GM21619 (cell line): ENCODE measurements around the gene CTNNBL1.
A peak's percentile ranks its signal among the peaks of the same experiment; 100 is the strongest.
"Not testable (repeated sequence)": the region's sequence is repeated elsewhere in the genome, so short reads cannot be mapped to it uniquely, and the experiment has no call there.

Source experiments
- ATAC-seq: cut with Tn5 transposase; IDR thresholded peaks from one replicate; pipeline ENCODE4 v1.9.1; 2021; ENCODE audit not compliant: unreplicated experiment

CTNNBL1 gene

DNA sequence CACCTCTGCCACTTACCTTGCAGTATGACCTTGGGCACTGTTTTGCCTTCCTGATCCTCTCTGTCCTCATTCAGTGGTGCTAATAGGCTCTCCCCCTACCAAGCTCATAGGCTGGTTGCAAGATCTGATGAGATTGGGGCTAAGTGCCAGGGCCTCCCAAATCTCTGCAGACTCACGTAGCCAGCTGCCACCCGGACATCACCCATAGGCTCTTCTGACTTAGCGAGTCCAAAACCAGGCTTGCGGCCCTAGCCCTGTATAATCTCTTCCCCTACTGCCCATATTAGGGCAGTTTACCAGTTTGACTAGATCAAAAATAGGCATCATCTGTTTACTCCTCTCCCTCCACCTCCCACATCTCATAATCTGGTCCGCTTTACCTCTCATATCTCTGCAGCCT, 154.9 kb downstream of the CTNNBL1 start:
- no peak for ATAC-seq

DNA sequence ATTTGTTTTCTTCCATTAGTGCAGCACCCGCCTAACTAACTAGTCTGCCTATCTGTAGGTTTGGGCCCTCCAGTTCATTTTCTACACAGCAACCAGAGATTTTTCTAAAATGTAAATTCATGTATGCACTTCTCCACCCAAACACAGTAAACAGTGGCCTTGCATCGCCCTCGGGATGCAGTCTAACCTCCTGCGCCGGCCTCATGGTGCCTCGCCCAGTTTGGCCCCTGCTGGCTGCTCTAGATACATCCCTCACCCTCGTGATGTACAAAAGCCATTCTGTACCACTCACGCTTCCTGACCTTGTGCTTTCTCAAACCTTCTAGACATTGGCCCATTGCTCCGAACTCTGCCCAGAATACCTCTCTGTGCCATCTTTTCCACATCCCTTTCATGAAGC, 155.3 kb downstream of the CTNNBL1 start:
- no peak for ATAC-seq

- ATAC-seq = no peak
These were observed 155.7 kb downstream of the CTNNBL1 start for GRCh38 chr20:37849566-37849965.

GRCh38 chr20:37850036-37850592, 156.3 kb downstream of the CTNNBL1 start:
- ATAC-seq = no peak

- ATAC-seq = no peak
These were observed 157.0 kb downstream of the CTNNBL1 start for GRCh38 chr20:37850724-37851355.

GRCh38 chr20:37852666-37853065, 158.8 kb downstream of the CTNNBL1 start:
- no peak for ATAC-seq

GRCh38 chr20:37853823-37854375, 160.1 kb downstream of the CTNNBL1 start:
- ATAC-seq = peak; percentile 71

GRCh38 chr20:37856034-37856433, 162.2 kb downstream of the CTNNBL1 start:
- ATAC-seq = not testable (repeated sequence)

GRCh38 chr20:37856932-37857660, 163.3 kb downstream of the CTNNBL1 start:
- no peak for ATAC-seq

DNA sequence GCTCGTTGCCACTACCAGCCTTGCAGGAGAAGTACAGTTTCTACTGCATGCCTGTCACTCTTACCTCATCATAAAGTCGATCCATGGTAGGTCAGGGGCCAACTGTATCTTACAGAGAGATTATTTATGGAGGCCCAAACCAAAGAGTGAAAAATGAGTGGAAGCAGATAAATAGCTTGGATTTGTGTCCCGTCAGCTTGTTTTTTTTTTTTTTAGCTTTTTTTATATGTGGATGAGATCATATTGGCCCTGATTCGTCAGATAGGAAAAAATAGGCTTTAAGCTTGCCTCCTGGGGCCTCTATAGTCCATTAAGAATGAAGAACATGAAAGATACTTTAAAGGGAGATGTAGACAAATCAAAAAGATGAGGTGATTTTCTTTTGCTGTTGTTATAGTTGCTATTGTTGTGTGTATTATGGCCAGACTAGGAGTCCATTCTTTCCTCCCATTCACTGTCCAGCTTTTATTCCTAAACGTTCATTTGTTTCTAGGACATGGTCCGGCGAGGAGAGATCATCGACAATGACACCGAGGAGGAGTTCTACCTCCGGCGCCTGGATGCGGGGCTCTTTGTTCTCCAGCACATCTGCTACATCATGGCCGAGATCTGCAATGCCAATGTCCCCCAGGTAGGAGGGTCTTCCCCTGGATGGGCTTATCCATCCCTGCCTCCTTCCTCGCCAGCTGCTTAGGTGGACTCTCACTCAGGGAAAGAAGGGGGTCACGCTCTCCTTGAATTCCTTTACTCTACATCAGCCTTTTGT, 165.8 kb downstream of the CTNNBL1 start:
- no peak for ATAC-seq

DNA sequence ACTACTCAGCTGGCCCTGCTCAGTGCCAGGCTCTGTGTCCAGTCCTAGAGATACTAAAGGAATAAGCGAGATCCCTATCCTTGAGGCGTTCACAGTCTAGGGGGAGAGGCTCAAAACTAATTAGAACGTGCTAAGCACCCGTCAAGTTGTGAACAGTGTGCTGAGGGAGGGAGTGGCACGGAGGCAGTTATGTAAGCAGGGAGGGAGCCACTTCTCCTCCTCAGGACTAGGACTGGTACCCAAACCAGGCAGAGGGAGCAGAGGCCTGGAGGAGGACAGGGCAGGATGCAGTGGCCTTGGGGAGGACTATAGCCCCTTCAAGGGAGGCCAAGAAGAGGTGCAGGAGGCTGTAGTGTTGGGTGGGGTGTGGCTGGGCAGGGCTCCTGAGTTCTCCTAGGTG, 169.5 kb downstream of the CTNNBL1 start:
- ATAC-seq = no peak

- ATAC-seq = no peak
These were observed 170.5 kb downstream of the CTNNBL1 start for GRCh38 chr20:37864298-37864697.

GRCh38 chr20:37866051-37866450, 172.2 kb downstream of the CTNNBL1 start:
- ATAC-seq = no peak

GRCh38 chr20:37867289-37868195, 173.7 kb downstream of the CTNNBL1 start:
- ATAC-seq = no peak

- no peak for ATAC-seq
These were observed 175.1 kb downstream of the CTNNBL1 start for GRCh38 chr20:37868851-37869333.

GRCh38 chr20:37869334-37869861, 175.6 kb downstream of the CTNNBL1 start:
- ATAC-seq = no peak

DNA sequence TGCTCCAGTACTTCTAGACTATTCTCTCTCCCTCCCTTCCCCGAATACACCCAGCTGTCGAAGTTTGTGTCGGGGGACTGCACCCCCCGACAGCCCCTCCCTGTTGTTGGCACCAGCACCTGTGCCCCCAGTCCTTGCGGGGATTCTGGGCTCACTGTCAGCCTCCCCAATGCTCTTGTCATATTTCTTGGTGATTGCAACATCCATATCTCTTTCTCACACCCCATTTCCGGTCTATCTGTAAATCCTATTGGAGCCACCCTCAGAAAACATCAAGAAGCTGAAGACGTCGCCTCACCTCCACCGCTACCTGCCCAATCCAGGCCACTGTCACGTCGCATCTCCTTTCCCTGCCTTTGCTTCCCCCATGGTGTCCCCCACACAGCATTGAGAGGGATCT, 176.5 kb downstream of the CTNNBL1 start:
- ATAC-seq = no peak

DNA sequence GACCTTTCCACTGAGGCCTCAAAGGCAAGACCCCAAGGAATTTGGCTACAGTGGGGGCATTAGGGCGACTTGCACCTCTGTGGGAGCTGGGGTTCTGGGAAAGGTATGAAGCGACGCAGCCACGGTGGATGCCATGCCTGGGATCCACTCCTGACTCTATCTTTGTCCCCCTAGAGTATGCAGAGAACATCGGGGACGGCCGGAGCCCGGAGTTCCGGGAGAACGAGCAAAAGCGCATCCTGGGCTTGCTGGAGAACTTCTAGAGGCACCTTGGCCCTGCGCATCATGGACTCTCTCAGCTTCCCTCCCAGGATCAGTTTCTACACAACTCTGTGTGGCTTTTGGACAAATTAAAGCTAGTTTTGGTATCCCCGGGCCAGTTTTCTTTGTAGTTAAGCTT, 177.9 kb downstream of the CTNNBL1 start:
- ATAC-seq = no peak

DNA sequence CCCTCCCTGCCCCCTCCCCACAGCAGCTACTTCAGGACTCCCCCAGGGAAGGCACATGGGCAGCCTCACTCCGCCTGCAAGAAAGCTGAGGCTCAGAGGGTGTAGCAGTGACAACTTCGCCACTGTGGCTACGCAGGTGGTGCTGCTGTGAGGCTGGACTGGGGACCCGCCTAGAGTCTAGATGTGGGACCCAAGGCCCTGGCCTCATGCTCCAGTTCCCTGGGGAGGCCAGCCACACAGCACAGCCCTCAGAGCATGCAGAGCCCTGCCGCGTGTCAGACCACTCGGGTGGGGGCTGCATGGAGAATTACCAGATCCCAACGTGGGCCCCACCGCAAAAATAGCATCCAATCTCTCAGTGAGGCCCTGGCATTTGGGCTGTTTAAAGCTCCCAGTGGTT, 178.3 kb downstream of the CTNNBL1 start:
- ATAC-seq = no peak

GRCh38 chr20:37873884-37874283, 180.1 kb downstream of the CTNNBL1 start:
- no peak for ATAC-seq
